Stimulated activated CD8-positive, alpha-beta memory T cell treated with anti-CD3 and anti-CD28 coated beads, Interleukin-7, amount 100 ng/mL, for 1 hour (primary cell): ENCODE results near the gene LDLRAD4.

Source experiments
- DNase-seq, 2 donors: peaks; one replicate each; pipeline ENCODE4 v3.0.0-alpha.2; 2020; ENCODE audit warnings: low read depth in 2 of 2

Gene LDLRAD4

DNA sequence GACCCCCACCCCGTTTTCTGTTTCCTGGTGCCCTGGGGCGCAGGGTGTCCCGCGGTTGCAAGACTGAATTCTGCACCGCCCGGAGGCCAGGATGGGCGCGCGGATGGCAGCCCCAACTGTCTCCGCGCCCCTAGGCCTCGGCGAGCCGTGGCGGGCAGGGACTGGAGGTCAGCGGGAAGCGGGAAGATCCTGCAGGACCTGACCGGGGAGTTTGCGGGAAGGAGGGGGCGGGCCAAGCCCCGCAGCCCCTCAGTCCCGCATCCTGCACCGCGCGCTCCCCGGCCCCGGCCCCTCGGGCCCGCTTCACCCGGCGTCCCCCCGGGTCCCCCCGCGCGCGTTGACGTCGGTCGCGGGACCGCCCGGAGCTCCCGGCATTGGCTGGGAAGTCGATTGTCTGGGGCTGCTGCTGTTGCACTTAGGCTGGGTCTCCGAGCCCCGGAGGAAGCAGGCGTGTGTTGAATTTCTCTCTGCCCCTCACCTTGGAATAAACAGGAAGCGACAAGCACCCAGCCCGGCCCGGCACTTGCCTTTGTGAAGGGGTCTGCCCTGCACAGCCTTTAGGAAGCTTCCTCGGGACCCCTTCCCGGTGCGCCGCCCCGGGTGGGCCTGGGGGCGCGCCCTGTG, at the start of gene LDLRAD4:
LDLRAD4 (plus strand) TSS at position 393 of the 624 bp plus-strand sequence.
- peak in 1 of 2 donors; percentile 4 for DNase-seq

DNA sequence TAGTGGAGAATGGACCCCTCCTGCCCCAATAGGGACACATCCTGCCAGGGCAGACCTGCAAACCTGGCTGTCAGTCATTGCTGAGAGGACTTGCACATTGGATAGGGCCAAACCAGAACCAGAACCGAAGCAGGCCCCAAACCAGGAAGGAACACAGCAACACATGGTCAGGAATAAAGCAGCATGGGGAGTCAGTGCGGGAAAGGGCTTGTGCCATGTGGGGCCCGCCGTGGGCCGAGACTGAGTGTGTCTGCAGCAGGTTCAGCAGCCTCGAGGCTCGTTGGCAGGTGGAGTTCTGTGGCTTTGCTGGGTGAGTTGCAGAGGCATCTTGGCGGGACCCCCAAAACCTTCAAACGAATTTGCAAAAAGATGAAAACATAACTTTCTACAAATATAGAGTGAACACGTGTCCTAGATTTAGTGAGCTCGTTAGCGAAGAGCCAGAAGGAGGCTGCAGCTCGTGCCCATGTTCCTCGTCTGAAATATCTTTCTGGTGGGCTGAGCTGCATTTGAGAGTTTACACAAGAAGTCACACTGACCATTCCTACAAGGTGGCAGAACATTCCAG, 44.9 kb upstream of the LDLRAD4 start:
- no peak for DNase-seq

DNA sequence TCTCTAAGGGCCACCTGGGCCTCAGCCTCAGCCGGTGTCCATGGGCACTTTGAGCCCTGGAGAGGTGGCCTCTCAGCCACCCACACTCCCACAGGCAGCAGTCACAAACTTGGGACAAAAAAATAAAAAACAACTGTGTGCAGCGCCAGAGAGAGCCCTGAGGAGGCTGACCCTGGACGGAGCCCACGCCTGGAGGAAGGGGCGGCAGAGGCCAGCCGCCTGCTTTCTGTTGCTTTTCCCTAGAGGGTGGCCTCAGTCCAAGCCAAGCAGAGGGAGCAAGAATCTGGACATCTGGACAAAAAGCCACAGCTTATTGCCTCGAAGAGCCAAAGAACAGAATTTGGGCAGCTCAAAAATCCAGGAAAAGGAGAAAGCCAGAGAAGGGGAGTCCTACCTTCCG, 43.3 kb upstream of the LDLRAD4 start:
- no peak for DNase-seq

DNA sequence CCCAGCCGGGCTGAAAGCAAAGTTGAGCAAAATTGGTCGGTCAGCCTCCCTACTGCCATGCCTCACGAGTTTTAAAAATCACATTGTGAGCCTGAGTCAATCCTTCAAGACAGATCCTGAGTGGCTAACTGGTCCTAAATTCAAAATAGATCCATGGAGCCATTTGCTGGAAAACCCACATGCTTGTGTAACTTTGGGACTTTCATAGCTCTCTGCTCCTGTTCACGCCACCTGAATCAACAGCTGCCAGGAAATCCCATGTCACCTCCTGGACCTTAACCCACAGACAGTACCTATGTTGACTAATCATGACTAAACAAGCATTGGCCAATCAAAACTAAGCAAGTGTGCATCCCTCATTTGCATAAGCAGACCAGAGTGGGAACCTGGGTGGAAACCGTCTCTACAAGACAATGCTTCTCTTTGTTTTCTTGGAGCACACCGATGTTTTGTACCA, 42.8 kb upstream of the LDLRAD4 start:
- DNase-seq: no peak

DNA sequence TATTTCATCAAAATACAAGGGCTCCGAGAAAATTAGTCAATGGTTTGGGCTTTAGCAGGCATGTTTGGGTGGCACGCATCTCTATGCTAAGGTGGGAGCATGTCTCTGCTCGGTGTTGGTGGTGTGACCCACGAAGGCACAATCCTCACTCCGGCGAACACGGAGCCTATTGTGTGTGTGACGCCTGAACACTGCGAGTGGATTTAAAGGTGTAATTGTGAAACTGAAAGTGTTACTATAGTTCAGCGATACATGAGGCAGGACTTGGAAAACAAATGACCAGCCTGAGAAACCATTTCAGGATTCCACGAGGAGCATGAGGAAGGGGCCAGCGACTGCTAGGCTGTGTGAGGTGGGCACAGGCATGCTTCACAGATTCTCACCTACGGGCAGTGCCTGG, 41.7 kb upstream of the LDLRAD4 start:
- no peak for DNase-seq

DNA sequence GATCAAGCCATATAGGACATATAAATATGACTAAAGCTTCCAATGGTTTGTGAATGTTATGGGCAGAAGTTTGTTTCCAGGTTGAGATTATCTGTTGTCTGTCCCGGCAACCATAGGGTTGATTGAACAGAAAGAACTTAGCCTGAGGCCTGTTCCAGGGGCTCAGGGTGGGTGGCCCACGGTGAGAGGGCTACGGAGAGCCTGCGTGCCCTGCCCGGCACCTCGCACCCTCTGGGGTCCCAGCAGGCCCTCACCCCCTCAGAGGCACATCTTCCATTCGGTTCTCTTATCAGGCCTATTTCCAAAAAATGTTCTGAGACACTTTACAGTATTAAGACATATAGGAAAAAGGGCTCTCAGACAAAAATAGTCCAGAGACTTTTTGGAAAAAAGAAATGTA, 40.4 kb upstream of the LDLRAD4 start:
- DNase-seq: no peak

DNA sequence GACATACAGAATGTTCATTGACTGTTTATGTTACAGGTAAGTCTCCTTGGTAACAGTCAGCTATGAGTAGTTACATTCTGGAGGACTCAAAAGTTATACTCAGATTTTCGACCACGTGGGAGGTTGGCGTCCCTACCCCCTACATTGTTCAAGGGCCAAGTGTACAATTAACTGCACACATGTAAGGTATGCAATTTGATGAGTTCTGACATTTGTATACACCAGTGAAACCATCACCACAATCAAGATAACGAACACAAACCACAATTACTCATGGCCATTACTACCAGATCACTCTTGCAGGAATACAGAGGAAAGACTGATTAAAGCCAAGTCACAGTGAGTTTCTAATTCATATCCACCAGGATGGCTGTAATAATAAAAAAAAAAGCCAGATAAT, 39.6 kb upstream of the LDLRAD4 start:
- DNase-seq: no peak

DNA sequence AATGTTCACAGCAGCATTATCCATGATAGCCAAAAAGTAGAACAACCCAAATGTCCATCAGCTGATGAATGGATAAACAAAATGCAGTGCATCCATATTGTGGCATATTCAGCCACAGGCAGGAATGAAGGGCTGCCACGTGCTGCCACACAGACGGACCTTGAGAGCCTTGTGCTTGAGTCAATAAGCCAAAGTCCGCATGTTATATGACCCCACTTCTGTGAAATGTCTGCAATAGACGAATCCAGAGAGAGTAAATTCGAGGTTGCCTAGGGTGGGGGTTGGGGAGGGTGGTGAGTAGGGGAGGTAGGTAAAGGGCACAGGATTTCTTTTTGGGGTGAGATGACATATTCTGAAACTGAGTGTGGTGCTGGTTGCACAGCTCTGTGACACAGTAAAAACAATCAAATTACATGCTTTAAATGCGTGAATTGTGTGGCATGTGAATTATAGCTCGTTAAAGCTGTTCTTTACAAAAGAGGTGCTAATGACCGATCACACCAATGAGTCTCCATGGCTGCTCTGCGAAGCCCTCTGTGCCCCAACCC, 38.9 kb upstream of the LDLRAD4 start:
- DNase-seq: no peak

DNA sequence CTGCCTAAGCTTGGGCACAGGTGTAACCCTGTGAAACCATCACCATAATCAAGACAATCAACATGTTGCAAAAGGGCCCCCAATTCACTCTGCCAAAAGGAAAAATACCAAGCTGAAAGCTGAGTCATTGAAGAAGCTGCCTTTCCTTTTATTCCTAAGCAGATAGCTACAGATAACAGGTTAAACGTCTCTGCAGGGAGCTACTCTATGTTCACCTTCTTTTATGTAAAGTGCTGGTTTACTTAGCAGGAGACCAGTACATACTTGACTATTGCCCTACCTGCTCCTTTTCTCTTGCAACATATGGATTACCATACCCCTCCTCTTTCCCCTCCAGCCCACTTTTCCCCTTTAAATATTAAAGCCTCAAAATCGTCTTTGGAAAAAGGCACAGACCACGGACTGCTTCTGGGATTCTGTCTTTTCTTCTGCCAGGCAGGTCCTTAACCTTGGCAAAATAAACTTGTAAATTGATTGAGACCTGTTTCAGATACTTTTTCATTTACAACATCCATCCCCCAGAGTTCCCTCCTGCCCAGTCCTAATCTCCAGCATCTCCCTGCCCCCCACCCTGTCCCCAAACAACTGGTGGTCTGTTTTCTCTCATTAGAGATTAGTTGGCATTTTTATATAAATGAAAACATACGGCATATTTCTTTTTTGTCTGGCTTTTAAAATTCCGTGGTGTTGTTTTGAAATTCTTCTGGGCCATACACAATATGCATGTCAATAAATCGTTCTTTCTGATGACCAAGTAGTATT, 37.8 kb upstream of the LDLRAD4 start:
- DNase-seq: no peak

DNA sequence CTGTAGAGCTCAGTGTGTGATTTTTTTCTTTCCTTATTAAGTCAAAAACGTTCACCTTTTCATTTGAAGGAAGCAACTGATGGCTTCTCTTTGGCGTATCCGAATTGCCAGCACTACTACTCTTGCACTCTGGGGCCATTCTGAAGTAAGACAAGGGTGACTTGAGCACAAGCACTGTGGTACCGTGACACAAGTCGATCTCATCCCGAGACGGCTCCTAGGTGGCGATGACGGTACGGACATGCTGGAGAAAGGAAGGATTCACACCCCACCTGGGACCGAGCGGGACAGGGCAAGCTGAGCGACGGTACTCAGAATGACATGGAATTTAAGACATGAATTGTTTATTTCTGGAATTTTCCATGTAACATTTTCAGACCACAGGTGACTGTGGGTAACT, 36.8 kb upstream of the LDLRAD4 start:
- DNase-seq: no peak

DNA sequence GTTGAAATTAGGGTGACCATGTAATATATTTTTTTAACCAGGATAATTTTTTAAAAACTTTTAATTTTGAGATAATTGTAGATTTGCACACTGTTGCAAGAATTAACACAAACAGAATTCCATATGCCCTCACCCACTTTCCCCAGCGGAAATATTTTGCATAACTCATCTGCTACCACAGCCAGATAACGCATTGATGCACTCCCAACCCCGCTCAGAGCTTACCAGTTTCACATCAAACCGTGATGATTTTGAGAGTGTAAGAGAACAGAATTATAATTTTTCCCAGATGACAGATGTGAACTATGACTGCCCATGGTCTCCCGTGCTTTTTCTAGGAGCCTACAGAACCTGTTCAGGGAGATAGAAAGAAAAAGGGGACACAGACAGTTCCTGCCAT, 35.2 kb upstream of the LDLRAD4 start:
- DNase-seq: no peak

DNA sequence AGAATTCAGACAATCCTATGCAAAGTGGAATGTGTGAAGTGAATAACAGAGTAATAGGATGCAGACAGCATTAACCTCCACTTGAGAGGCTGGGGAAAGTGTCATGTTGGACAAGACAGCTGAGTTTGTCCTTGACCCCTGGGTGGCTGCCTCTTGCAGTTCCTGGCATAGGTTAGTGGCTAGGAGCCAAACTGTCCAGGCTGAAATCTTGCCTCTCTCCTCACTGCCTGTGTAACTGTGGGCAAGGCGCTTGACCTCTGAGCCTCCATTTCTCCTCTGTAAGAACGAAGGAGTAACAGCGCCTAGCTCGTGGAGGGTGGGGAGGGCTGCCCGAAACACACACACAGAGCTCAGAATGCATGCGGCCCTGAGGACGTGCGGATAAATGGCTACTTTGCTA, 34.8 kb upstream of the LDLRAD4 start:
- no peak for DNase-seq

DNA sequence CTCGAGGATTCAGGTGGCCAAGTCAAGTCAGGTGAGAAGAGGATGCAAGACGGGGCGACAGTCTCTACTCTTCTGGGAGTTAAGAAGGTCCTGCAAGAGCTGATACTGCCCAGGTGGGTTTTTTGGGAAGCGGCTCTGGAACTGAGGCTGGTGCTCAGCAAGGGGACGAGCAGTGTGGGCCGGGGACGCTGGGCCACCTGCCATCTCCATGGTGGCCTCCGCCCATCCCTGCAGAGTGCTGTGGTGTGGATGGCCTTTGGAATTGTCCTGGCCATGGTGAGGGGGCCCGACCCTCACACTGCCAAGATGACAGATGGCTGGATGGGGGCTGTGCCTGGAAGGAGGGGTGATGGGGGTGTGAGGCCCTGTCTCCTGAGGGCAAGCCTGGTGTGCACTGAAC, 34.2 kb upstream of the LDLRAD4 start:
- no peak for DNase-seq

DNA sequence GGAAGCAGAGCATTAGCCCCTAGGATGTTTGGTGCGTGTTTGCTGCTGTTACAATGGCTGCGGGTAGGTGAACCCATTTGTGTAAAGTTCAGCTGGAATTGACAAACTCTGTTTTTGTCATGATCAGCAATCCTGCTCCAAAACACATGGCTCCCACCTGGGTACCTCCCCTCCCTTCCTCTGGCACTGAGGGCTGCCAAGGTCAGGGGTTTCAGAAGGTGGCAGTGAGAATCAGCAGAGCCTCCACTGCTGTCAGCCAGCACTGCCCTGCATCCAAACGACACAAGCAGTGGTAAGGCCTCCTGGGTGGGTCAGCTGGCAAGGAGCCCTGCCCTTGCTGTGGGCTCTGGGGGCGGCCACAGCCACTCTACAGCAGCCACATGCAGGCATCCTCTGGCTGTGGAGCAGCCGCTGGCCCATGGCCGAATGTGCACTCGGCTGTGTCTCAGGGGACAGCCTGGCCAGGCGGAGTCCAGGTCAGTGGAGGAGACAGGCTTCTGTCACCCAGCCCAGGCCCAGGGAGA, 32.8 kb upstream of the LDLRAD4 start:
- DNase-seq: no peak

DNA sequence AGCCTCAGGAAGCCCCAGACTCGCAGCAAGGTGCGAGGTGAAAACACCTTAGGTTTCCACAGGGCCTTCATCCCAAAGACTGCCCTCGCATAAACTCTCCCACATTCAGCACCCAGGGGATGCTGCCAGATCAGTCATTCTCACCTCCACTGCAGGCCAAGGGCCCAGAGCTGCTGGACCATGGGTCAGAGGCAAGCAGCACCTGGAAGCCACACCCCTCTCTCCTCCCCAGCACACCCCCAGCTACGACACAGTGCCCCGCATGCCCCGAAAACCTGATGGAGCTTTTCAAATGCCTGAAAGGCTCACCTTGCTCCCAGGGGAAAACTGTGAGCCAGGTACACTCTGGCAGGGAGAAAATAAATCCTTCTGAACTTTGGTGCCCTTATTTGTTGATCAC, 31.9 kb upstream of the LDLRAD4 start:
- DNase-seq: no peak

DNA sequence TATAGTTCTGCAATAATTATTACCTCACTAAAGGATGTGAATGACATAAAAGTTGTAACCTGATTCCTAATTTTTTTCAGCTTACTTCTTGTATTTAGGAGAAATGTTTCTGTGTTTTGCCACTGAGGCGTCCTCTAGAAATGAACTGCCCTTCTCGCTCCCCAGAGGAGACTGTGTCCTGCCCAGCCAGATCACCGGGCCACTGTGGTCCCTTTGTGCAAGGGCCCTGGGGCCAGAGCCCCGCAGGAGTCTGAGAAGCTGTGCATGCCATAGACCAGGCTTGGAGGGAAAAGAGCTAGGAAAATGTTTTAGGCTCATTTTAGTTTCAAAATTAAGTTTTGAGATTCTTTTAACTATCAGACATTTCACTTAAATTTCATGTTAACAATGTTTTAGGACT, 31.1 kb upstream of the LDLRAD4 start:
- no peak for DNase-seq

DNA sequence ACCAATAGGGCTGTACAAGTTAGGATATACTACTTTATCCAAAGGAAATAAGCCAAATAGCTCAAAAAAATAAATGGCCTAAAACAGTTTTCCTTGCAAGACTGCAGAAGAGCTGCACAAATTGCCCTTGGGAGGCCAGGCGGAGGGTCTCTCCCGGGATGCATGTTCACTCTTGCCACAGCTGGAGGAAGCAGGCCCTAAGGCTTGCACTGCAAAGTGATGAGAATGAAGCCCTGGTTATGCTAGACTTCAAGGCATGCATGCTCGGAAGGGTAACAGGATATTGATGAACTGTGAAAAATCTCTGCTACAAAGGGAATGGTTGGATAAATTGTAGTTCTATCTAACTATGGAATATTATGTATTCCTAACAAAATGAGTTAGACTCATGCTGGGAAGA, 27.5 kb upstream of the LDLRAD4 start:
- no peak for DNase-seq

DNA sequence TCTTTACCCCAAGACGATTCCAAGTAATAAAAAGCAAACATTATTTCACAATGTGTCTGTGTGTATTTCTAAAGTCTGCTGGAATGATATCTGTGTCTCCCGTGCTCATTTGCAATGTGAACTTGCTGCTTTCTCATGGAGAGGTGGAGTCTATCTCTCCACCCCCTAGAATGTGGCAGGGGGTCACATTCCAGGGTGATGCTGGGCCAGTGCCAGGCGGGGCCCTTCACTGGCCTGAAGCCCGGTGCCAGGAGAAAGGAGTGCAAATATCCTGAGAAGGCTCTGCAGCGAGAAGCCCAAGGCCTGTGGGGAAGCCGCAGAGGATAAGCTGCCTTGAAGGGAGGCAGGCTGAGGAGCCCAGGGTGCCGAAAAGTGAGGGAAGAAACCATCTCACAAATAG, 26.8 kb upstream of the LDLRAD4 start:
- DNase-seq: no peak

DNA sequence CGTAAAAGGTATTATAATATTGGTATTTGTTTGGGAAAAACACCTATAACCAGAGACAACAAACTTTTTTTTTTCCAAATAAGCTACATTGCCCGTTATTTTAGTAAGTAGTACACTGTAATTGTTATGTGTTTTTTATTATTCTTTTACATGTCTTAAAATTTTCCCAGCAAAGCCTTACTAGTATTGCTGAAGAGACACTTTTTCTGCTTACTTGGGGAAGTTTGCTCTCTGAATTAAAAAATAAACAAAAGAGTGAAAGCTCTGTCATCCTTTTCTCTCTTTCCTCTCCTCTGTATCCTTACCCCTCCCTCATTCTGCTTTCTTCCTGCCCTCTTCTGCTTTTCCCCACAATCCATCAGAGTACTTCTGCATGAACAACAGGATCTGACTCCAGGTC, 25.6 kb upstream of the LDLRAD4 start:
- DNase-seq: no peak

DNA sequence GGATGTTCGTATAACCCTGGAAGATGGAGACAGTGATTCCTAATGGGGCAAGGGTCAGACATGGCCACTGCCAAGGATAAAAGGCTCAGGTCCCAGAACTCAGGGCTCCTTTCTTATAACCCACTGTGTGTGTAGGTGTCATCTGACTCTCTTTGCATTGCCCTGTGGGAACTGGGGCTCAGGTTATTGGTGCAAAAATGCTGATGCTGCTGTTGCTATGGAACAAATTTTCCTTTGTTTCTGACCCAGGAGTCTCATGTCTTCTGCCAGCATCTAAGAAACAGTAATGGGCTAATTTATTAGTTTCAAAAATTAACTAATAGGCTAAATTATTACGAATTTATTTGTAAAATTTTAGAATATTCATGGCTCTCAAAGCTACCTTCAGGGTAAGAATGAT, 24.3 kb upstream of the LDLRAD4 start:
- no peak for DNase-seq

DNA sequence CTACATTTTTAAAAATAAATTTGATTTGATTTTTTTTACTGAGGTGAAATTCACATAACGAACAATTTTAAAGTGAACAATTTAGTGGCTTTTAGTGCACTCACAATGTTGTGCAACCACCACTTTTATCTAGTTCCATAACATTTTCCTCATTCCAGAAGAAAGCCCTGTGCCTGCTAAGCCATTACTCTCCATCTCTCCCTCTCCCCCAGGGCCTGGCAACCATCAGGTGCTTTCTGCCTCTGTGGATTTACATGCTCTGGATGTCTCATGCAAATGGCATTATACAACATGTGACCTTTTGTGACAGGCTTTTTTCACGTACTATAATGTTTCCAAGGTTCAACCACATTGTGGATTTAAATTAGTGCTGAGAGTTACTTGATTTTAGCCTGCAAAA, 19.9 kb upstream of the LDLRAD4 start:
- DNase-seq: no peak

DNA sequence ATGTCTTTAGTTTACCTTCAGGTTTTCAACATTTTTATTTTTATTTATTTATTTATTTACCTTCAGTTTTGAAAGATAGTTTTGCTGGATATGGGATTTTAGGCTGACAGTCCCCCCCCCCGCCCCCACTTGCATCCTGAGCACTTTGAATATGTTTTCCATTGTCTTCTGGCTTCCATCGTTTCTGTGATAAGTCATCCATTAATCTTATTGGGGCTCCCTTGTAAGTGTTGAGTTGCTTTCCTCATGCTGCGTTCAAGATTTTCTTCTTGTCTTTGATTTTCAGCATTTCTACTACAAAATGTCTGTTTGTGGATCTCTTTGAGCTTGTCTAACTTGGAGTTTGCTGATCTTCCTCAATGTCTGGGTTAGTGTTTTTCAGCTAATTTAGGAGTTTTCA, 19.4 kb upstream of the LDLRAD4 start:
- DNase-seq: no peak

DNA sequence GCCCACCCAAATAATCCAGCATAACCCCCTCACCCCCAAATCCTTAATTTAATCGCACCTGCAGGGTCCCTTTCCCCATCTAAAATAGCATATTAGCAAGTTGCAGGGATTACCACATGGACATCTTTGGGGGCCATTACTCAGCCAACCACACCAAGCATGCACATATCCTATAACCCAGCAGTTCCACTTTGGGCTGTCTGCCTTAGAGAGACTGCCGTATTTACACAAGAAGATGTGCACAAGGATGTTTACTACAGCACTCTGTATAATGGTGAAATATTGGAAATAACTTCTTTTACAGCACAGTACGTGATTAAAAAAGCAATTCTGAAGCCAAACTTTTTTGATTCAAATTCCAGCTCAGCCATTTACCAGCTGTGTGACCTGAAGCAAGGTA, 17.3 kb upstream of the LDLRAD4 start:
- no peak for DNase-seq
